Measurements from ENCODE around the gene RELCH.

RELCH gene

GRCh38 chr18:62324181-62324828, 137.2 kb downstream of the RELCH start:
- no peak for DNase-seq

GRCh38 chr18:62324917-62325805, 138.1 kb downstream of the RELCH start, which contains the start of gene TNFRSF11A:
TSS of gene TNFRSF11A (plus strand) at chr18:62325310. CDS start at chr18:62325353, 43 bp downstream.
- peak; percentile 56 to 73 for DNase-seq

- no peak for DNase-seq
Observed at GRCh38 chr18:62325806-62326645, 139.0 kb downstream of the RELCH start.

GRCh38 chr18:62326646-62327348, 139.7 kb downstream of the RELCH start:
- DNase-seq, result no peak

GRCh38 chr18:62327977-62328376, 140.9 kb downstream of the RELCH start:
- DNase-seq, result no peak

GRCh38 chr18:62328586-62329525, 141.8 kb downstream of the RELCH start:
- no peak for DNase-seq

- no peak for DNase-seq
Observed at GRCh38 chr18:62329691-62330454, 142.8 kb downstream of the RELCH start.

- DNase-seq, result no peak
Observed at GRCh38 chr18:62330650-62331049, 143.6 kb downstream of the RELCH start.

GRCh38 chr18:62331581-62332356, 144.7 kb downstream of the RELCH start:
- DNase-seq, result no peak

GRCh38 chr18:62332431-62332830, 145.4 kb downstream of the RELCH start:
- DNase-seq, result no peak

GRCh38 chr18:62332964-62333695, 146.1 kb downstream of the RELCH start:
- DNase-seq, result no peak

GRCh38 chr18:62334120-62334519, 147.1 kb downstream of the RELCH start:
- no peak for DNase-seq

- DNase-seq, result no peak
Observed at GRCh38 chr18:62335494-62335893, 148.4 kb downstream of the RELCH start.

GRCh38 chr18:62336618-62337017, 149.6 kb downstream of the RELCH start:
- no peak for DNase-seq

- DNase-seq, result no peak
Observed at GRCh38 chr18:62337336-62337735, 150.3 kb downstream of the RELCH start.

- no peak for DNase-seq
Observed at GRCh38 chr18:62338446-62339105, 151.5 kb downstream of the RELCH start.

- no peak for DNase-seq
Observed at GRCh38 chr18:62339106-62339988, 152.3 kb downstream of the RELCH start.
